Keratinocyte (primary cell): ENCODE measurements around the gene SPIRE1. TPM values are rescaled to one million over a fixed set of nuclear protein-coding genes. Genes with fewer than 3 reads are reported as not detected.

Experiments
- DNase-seq: peaks from one replicate; pipeline ENCODE4 v3.0.0-alpha.2; 2011; ENCODE audit warnings: low read depth, missing footprints, low spot score
- FAIRE-seq: peaks from 2 replicates; lab custom pipeline; 2011; peaks lifted over from hg19 to GRCh38; lab: Jason Lieb, UNC
- H2AFZ ChIP-seq: 2 replicates; pipeline ENCODE4 v1.6.0; 2012; ENCODE audit warnings: low read length, control low read depth, inconsistent platforms; ENCODE audit not compliant: control insufficient read depth
- H3K27ac ChIP-seq: 2 replicates; pipeline ENCODE4 v1.5.1; 2011; ENCODE audit warnings: low read length; ENCODE audit not compliant: control insufficient read depth, insufficient read depth
- H3K27me3 ChIP-seq: 3 replicates; pipeline ENCODE4 v1.6.0; 2011; ENCODE audit warnings: low read length; ENCODE audit not compliant: control insufficient read depth, insufficient read depth; ENCODE audit errors: extremely low read depth
- H3K36me3 ChIP-seq, 2 experiments: 2 replicates in 1 of 2; 3 replicates in 1 of 2; pipeline ENCODE4 v1.5.1; 2011; ENCODE audit warnings: low read length in 2 of 2, mild to moderate bottlenecking in 1 of 2; ENCODE audit not compliant: control insufficient read depth in 2 of 2, insufficient read depth in 2 of 2; ENCODE audit errors: extremely low read depth in 1 of 2
- H3K4me1 ChIP-seq: 3 replicates; pipeline ENCODE4 v1.5.1; 2011; ENCODE audit warnings: low read length; ENCODE audit not compliant: control insufficient read depth, insufficient read depth; ENCODE audit errors: extremely low read depth
- H3K4me2 ChIP-seq: 3 replicates; pipeline ENCODE4 v1.6.0; 2011; ENCODE audit warnings: low read depth, low read length; ENCODE audit not compliant: control insufficient read depth, insufficient read depth; ENCODE audit errors: extremely low read depth
- H3K4me3 ChIP-seq, 3 experiments: fragments of 200-600 bp in 1 of 3; sonication (generic) in 1 of 3; 2 replicates in 2 of 3; 3 replicates in 1 of 3; pipeline ENCODE4 v1.5.1; 2011 to 2016; ENCODE audit warnings: low read length in 3 of 3, mild to moderate bottlenecking in 3 of 3, control low read depth in 2 of 3, inconsistent platforms in 1 of 3, low read depth in 1 of 3, mixed read lengths in 1 of 3, mixed run types in 1 of 3, moderate library complexity in 1 of 3; ENCODE audit not compliant: control insufficient read depth in 2 of 3, insufficient read depth in 2 of 3; ENCODE audit errors: extremely low read depth in 1 of 3
- H3K79me2 ChIP-seq: 2 replicates; pipeline ENCODE4 v1.6.0; 2012; ENCODE audit warnings: low read length; ENCODE audit not compliant: control insufficient read depth, insufficient read depth
- H3K9ac ChIP-seq: 3 replicates; pipeline ENCODE4 v1.6.0; 2011; ENCODE audit warnings: low read length; ENCODE audit not compliant: control insufficient read depth, insufficient read depth; ENCODE audit errors: extremely low read depth
- H3K9me1 ChIP-seq: 3 replicates; pipeline ENCODE4 v1.6.0; 2011; ENCODE audit warnings: low read length; ENCODE audit not compliant: control insufficient read depth, insufficient read depth; ENCODE audit errors: extremely low read depth
- H3K9me3 ChIP-seq: 2 replicates; pipeline ENCODE4 v1.5.1; 2012; ENCODE audit warnings: low read depth, low read length; ENCODE audit not compliant: control insufficient read depth
- H4K20me1 ChIP-seq: 3 replicates; pipeline ENCODE4 v1.6.0; 2011; ENCODE audit warnings: low read length; ENCODE audit not compliant: control insufficient read depth, insufficient read depth; ENCODE audit errors: extremely low read depth
- CTCF ChIP-seq, 3 experiments: IDR thresholded peaks in 1 of 3; conservative IDR thresholded peaks in 1 of 3; optimal IDR thresholded peaks in 1 of 3; 2 replicates in 2 of 3; 3 replicates in 1 of 3; pipeline versions ENCODE3 to v1.5.1; 2011; ENCODE audit warnings: low read length in 3 of 3, mild to moderate bottlenecking in 3 of 3, moderate library complexity in 2 of 3, control low read depth in 1 of 3, inconsistent platforms in 1 of 3; ENCODE audit not compliant: insufficient read depth in 2 of 3; ENCODE audit errors: extremely low read depth in 1 of 3
- EZH2 ChIP-seq: IDR thresholded peaks from one replicate; pipeline ENCODE4 v1.6.1; 2012; ENCODE audit warnings: inconsistent platforms, mild to moderate bottlenecking, low read length, moderate library complexity
- dilution Hi-C: fragments of 300-500 bp; cut with MboI; formaldehyde crosslinking; loops from one replicate; pipeline ENCODE4 v1.7.0; 2020; ENCODE audit warnings: low sequenced_read_pairs; ENCODE audit not compliant: extremely low pct_ligation_motif_present
- polyA plus RNA-seq, 5 experiments: library from polyadenylated mRNA; depleted of rRNA in 3 of 5; stranded (reverse) in 3 of 5; stranded (forward) in 1 of 5; unstranded in 1 of 5; fragments of >200 nt; gene quantifications; 1 replicate in 1 of 5; 2 replicates in 3 of 5; 3 replicates in 1 of 5; pipeline versions ENCODE4 v1.2.1 to v1.2.3, GENCODE V29; 2011 to 2012; ENCODE audit warnings: missing spikeins in 2 of 5, low read depth in 1 of 5, low replicate concordance in 1 of 5

Gene SPIRE1
- polyA plus RNA-seq, 1 donor (not counting 4 experiments of a cell fraction or from before 2014, with no cell fraction given) = 20.6 TPM

GRCh38 chr18:12429556-12429955 lies 228.4 kb downstream of the SPIRE1 start:
- no peaks in the 10 kb centered on the region for H3K79me2 ChIP-seq
- H3K4me1 ChIP-seq = peaks cover 2% of the 10 kb centered on the region
- no peaks in the 10 kb centered on the region for H3K9me3 ChIP-seq
- no peak overlapping the region for H3K4me2 ChIP-seq
- no peak overlapping the region for H3K9ac ChIP-seq
- dilution Hi-C loops = no loop called here
- H3K9me1 ChIP-seq = no peaks in the 10 kb centered on the region
- H4K20me1 ChIP-seq = no peaks in the 10 kb centered on the region
- no peak overlapping the region for H2AFZ ChIP-seq
- DNase-seq (no peak), FAIRE-seq (no peak)
- no peak overlapping the region for H3K4me3 ChIP-seq
- no peak overlapping the region for H3K27ac ChIP-seq
- no peaks in the 10 kb centered on the region for H3K27me3 ChIP-seq
- H3K36me3 ChIP-seq = peaks cover 5 to 11% of the 10 kb centered on the region in 2 experiments
- TF ChIP-seq CTCF (optimal IDR thresholded peaks at IDR 0.05 in 1 of 3, IDR thresholded peaks at IDR 0.05 in 1 of 3, conservative IDR thresholded peaks at IDR 0.05 in 1 of 3; ENCODE audit: extremely low read depth in 1 of 3, insufficient read depth in 2 of 3, low read length in 3 of 3) (no peak), EZH2 (no peak)

- H3K9me3 ChIP-seq = no peaks in the 10 kb centered on the region
- FAIRE-seq (no peak), DNase-seq (no peak)
- dilution Hi-C loops = no loop called here
- no peaks in the 10 kb centered on the region for H4K20me1 ChIP-seq
- H3K4me2 ChIP-seq = no peak overlapping the region
- H3K4me3 ChIP-seq = no peak overlapping the region
- no peak overlapping the region for H3K27ac ChIP-seq
- H3K27me3 ChIP-seq = no peaks in the 10 kb centered on the region
- no peak for TF ChIP-seq CTCF (optimal IDR thresholded peaks at IDR 0.05 in 1 of 3, IDR thresholded peaks at IDR 0.05 in 1 of 3, conservative IDR thresholded peaks at IDR 0.05 in 1 of 3; ENCODE audit: extremely low read depth in 1 of 3, insufficient read depth in 2 of 3, low read length in 3 of 3)
- TF ChIP-seq EZH2 = no peak
- no peaks in the 10 kb centered on the region for H3K79me2 ChIP-seq
- no peak overlapping the region for H3K9ac ChIP-seq
- H3K4me1 ChIP-seq = peaks cover 2% of the 10 kb centered on the region
- H2AFZ ChIP-seq = no peak overlapping the region
- H3K36me3 ChIP-seq = peaks cover 5 to 11% of the 10 kb centered on the region in 2 experiments
- no peaks in the 10 kb centered on the region for H3K9me1 ChIP-seq
Measured at GRCh38 chr18:12428923-12429322, 229.0 kb downstream of the SPIRE1 start.
